HCT116 (cell line): Measurements from ENCODE around the gene FBXL17. TPM values are rescaled to one million over a fixed set of nuclear protein-coding genes. Genes with fewer than 3 reads are reported as not detected.

Experiments
- ATAC-seq: fragments of 200-7000 bp; cut with Tn5 transposase; 2 replicates; pipeline ENCODE4 v1.9.1; 2020; ENCODE audit warnings: mild to moderate bottlenecking, moderate library complexity
- BruUV-seq: library from RNA; stranded (reverse); fragments of 400-500 nt; replicated peaks from 2 replicates; lab custom pipeline; 2021; lab: Mats Ljungman, UMichigan
- CTCF ChIA-PET: fragments of 300-600 bp; sonication (Branson Sonifier 250); formaldehyde crosslinking; loops from one replicate; lab custom pipeline; 2021; ENCODE audit warnings: antibody characterized with exemption; lab: Charles Lee
- POLR2A ChIA-PET: fragments of 300-600, 350-600 bp; sonication (Branson Sonifier 250); formaldehyde crosslinking; loops from one replicate; lab custom pipeline; 2021; ENCODE audit warnings: antibody characterized with exemption; lab: Charles Lee
- RAD21 ChIA-PET, 2 experiments: fragments of 300-600 bp; sonication (Branson Sonifier 250); formaldehyde crosslinking; loops; one replicate each; lab custom pipeline; 2023; ENCODE audit warnings: low total read pairs in 2 of 2; ENCODE audit not compliant: uncharacterized antibody in 2 of 2, unreplicated experiment in 2 of 2, low non-redundant PET in 1 of 2; lab: Charles Lee
- DNase-seq: peaks from one replicate; pipeline ENCODE4 v3.0.0-alpha.2; 2010; ENCODE audit warnings: low read depth, low spot score
- H2AFZ ChIP-seq: fragments of 200-600 bp; shearing (Covaris generic), sonication (generic); 2 replicates; pipeline ENCODE4 v1.6.1; 2017; ENCODE audit warnings: low read depth, mixed run types, mixed read lengths, antibody characterized with exemption, low read length; ENCODE audit not compliant: poor library complexity, severe bottlenecking
- H3K27ac ChIP-seq: 2 replicates; pipeline ENCODE4 v1.5.1; 2012; ENCODE audit warnings: low read depth, low read length
- H3K27me3 ChIP-seq: fragments of 200-600 bp; sonication (generic); 2 replicates; pipeline ENCODE4 v1.6.1; 2016; ENCODE audit warnings: mixed run types, low read length, mixed read lengths; ENCODE audit not compliant: insufficient read depth
- H3K36me3 ChIP-seq, 2 experiments: fragments of 200-500 bp in 1 of 2; fragments of 200-600 bp in 1 of 2; sonication (Bioruptor generic) in 1 of 2; sonication (generic) in 1 of 2; 2 replicates each; pipeline versions ENCODE4 v1.5.1 to v1.6.1; 2014 to 2016; ENCODE audit warnings: low read length in 2 of 2, inconsistent platforms in 1 of 2, mixed read lengths in 1 of 2, mixed run types in 1 of 2; ENCODE audit not compliant: insufficient read depth in 2 of 2, control insufficient read depth in 1 of 2
- H3K4me1 ChIP-seq, 2 experiments: fragments of 200-600 bp in 1 of 2; sonication (generic) in 1 of 2; 2 replicates each; pipeline versions ENCODE4 v1.5.1 to v1.6.1; 2012 to 2017; ENCODE audit warnings: low read length in 2 of 2, inconsistent platforms in 1 of 2, mild to moderate bottlenecking in 1 of 2, mixed read lengths in 1 of 2, mixed run types in 1 of 2, moderate library complexity in 1 of 2; ENCODE audit not compliant: insufficient read depth in 2 of 2, control insufficient read depth in 1 of 2
- H3K4me2 ChIP-seq: fragments of 200-600 bp; sonication (generic); 2 replicates; pipeline ENCODE4 v1.6.1; 2017; ENCODE audit warnings: mixed run types, low read length, mixed read lengths
- H3K4me3 ChIP-seq, 2 experiments: fragments of 200-600 bp in 1 of 2; sonication (generic) in 1 of 2; replicated peaks in 1 of 2; 2 replicates each; pipeline ENCODE4 v1.5.1; 2011 to 2016; ENCODE audit warnings: low read length in 2 of 2, control low read depth in 1 of 2, low read depth in 1 of 2, mild to moderate bottlenecking in 1 of 2, mixed read lengths in 1 of 2, mixed run types in 1 of 2
- H3K79me2 ChIP-seq: fragments of 200-600 bp; sonication (generic); 2 replicates; pipeline ENCODE4 v1.6.1; 2017; ENCODE audit warnings: mild to moderate bottlenecking, mixed run types, low read length, moderate library complexity, mixed read lengths; ENCODE audit not compliant: insufficient read depth
- H3K9ac ChIP-seq: fragments of 200-600 bp; sonication (generic); 2 replicates; pipeline ENCODE4 v1.6.1; 2016; ENCODE audit warnings: low read length, mixed read lengths
- H3K9me2 ChIP-seq: fragments of 200-600 bp; sonication (generic), shearing (Covaris generic); 2 replicates; pipeline ENCODE4 v1.6.1; 2017; ENCODE audit warnings: mixed run types, mild to moderate bottlenecking, moderate library complexity; ENCODE audit not compliant: insufficient read depth
- H3K9me3 ChIP-seq, 2 experiments: fragments of 200-500 bp in 1 of 2; fragments of 200-600 bp in 1 of 2; sonication (Bioruptor generic) in 1 of 2; sonication (generic) in 1 of 2; 2 replicates each; pipeline ENCODE4 v1.6.1; 2014 to 2017; ENCODE audit warnings: low read length in 2 of 2, mixed read lengths in 2 of 2, inconsistent platforms in 1 of 2, low read depth in 1 of 2, mild to moderate bottlenecking in 1 of 2, mixed run types in 1 of 2, moderate library complexity in 1 of 2; ENCODE audit not compliant: control insufficient read depth in 1 of 2, insufficient read depth in 1 of 2
- H4K20me1 ChIP-seq: fragments of 200-600 bp; sonication (generic), shearing (Covaris generic); 2 replicates; pipeline ENCODE4 v1.6.1; 2017; ENCODE audit warnings: mixed run types, mild to moderate bottlenecking, moderate library complexity; ENCODE audit not compliant: insufficient read depth
- CEBPB ChIP-seq: IDR thresholded peaks from 2 replicates; pipeline ENCODE4 v1.6.1; 2012; ENCODE audit warnings: low read depth
- POLR2AphosphoS5 ChIP-seq: IDR thresholded peaks from 2 replicates; pipeline ENCODE4 v1.6.1; 2011; ENCODE audit warnings: mild to moderate bottlenecking, low read depth, low read length, moderate library complexity
- RAD21 ChIP-seq: IDR thresholded peaks from 2 replicates; pipeline ENCODE4 v1.6.1; 2012; ENCODE audit warnings: low read depth, mild to moderate bottlenecking
- SP1 ChIP-seq: IDR thresholded peaks from 2 replicates; pipeline ENCODE4 v1.6.1; 2012; ENCODE audit warnings: low read depth
- TCF7L2 ChIP-seq: IDR thresholded peaks from 2 replicates; pipeline ENCODE4 v1.7.0; 2011; ENCODE audit warnings: borderline replicate concordance, inconsistent platforms; ENCODE audit not compliant: insufficient read depth, insufficient read length; ENCODE audit errors: extremely low read depth
- ZFX ChIP-seq: fragments of 450-650 bp; IDR thresholded peaks from 2 replicates; pipeline ENCODE4 v1.6.1; 2017
- intact Hi-C: fragments of 100-400 bp; cut with micrococcal nuclease; formaldehyde crosslinking; loops from 2 replicates; pipeline ENCODE4 v1.10.0; 2022
- total RNA-seq: library from RNA; stranded (reverse); gene quantifications from one replicate; pipeline ENCODE4 v1.2.1, GENCODE V29; 2021; ENCODE audit not compliant: unreplicated experiment
- TF ChIP-seq, protein P1 (sequence below): IDR thresholded peaks from 2 replicates; pipeline ENCODE4 v1.6.1; 2012
- TF ChIP-seq, protein P2 (sequence below): IDR thresholded peaks from 2 replicates; pipeline ENCODE4 v1.6.1; 2012; ENCODE audit warnings: low read depth
- TF ChIP-seq, protein P3 (sequence below): IDR thresholded peaks from 2 replicates; pipeline ENCODE4 v1.6.1; 2011; ENCODE audit warnings: mild to moderate bottlenecking, low read length, moderate library complexity; ENCODE audit not compliant: insufficient replicate concordance; ENCODE audit errors: extremely low read depth

The FBXL17 gene
- total RNA-seq, 1 experiment from 2014 or later, result 9.4 TPM

DNA sequence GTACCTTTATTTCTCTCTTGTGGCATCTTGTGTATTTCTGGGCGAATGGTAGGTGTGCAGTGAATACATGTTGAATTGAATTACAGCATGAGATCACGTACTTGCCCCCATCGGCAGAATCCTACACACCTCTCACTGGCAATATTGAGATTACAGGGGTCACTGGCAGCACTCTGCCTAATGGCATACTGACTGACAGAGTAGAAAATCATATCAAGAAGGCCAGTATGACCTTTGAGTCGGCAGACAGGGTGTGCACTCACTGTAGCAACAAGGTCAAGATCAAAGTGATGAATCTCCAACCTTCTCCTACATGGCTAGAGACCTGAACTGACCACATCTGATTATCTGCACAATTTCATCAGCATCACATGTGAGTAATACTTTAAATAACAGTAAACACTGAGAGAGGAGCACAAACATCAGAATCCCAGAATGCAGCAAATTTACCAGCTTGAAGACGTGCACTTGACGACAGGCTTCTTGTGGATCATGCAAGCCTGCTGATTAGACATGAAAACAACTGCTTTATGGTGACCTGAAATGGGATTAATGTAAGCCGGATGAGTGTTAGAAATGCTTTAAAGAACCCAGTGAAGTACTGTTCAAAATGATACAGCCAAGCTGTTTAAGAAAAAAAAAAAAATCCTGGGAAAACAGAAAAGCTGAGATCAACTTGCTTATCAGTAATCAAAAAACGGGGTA lies 444.1 kb downstream of the FBXL17 start:
- no peak overlapping the region for H3K4me2 ChIP-seq
- H4K20me1 ChIP-seq, result no peaks in the 10 kb centered on the region
- intact Hi-C loops, result no loop called here
- no peaks in the 10 kb centered on the region for H3K36me3 ChIP-seq
- ChIA-PET CTCF (no interaction called here), POLR2A (no interaction called here), RAD21 (no interaction called here)
- no peak overlapping the region for H3K27ac ChIP-seq
- no peak overlapping the region for H3K4me3 ChIP-seq
- no peaks in the 10 kb centered on the region for H3K79me2 ChIP-seq
- ATAC-seq, result no peak
- no peaks in the 10 kb centered on the region for H3K9me2 ChIP-seq
- H2AFZ ChIP-seq, result no peak overlapping the region
- no peaks in the 10 kb centered on the region for H3K27me3 ChIP-seq
- TF ChIP-seq ZFX, result no peak
- TF ChIP-seq, protein P1, sequence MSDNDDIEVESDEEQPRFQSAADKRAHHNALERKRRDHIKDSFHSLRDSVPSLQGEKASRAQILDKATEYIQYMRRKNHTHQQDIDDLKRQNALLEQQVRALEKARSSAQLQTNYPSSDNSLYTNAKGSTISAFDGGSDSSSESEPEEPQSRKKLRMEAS, result no peak
- TF ChIP-seq RAD21, result no peak
- no peak for TF ChIP-seq SP1
- no peak for TF ChIP-seq POLR2AphosphoS5
- no peak for TF ChIP-seq TCF7L2
- TF ChIP-seq CEBPB, result no peak
- TF ChIP-seq, protein P2, sequence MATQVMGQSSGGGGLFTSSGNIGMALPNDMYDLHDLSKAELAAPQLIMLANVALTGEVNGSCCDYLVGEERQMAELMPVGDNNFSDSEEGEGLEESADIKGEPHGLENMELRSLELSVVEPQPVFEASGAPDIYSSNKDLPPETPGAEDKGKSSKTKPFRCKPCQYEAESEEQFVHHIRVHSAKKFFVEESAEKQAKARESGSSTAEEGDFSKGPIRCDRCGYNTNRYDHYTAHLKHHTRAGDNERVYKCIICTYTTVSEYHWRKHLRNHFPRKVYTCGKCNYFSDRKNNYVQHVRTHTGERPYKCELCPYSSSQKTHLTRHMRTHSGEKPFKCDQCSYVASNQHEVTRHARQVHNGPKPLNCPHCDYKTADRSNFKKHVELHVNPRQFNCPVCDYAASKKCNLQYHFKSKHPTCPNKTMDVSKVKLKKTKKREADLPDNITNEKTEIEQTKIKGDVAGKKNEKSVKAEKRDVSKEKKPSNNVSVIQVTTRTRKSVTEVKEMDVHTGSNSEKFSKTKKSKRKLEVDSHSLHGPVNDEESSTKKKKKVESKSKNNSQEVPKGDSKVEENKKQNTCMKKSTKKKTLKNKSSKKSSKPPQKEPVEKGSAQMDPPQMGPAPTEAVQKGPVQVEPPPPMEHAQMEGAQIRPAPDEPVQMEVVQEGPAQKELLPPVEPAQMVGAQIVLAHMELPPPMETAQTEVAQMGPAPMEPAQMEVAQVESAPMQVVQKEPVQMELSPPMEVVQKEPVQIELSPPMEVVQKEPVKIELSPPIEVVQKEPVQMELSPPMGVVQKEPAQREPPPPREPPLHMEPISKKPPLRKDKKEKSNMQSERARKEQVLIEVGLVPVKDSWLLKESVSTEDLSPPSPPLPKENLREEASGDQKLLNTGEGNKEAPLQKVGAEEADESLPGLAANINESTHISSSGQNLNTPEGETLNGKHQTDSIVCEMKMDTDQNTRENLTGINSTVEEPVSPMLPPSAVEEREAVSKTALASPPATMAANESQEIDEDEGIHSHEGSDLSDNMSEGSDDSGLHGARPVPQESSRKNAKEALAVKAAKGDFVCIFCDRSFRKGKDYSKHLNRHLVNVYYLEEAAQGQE, result no peak
- TF ChIP-seq, protein P3, sequence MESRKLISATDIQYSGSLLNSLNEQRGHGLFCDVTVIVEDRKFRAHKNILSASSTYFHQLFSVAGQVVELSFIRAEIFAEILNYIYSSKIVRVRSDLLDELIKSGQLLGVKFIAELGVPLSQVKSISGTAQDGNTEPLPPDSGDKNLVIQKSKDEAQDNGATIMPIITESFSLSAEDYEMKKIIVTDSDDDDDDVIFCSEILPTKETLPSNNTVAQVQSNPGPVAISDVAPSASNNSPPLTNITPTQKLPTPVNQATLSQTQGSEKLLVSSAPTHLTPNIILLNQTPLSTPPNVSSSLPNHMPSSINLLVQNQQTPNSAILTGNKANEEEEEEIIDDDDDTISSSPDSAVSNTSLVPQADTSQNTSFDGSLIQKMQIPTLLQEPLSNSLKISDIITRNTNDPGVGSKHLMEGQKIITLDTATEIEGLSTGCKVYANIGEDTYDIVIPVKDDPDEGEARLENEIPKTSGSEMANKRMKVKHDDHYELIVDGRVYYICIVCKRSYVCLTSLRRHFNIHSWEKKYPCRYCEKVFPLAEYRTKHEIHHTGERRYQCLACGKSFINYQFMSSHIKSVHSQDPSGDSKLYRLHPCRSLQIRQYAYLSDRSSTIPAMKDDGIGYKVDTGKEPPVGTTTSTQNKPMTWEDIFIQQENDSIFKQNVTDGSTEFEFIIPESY, result no peak
- no peaks in the 10 kb centered on the region for H3K9me3 ChIP-seq
- no peak overlapping the region for H3K9ac ChIP-seq
- DNase-seq, result no peak
- no TSS peak for BruUV-seq
- no peaks in the 10 kb centered on the region for H3K4me1 ChIP-seq
